ENCODE data around the gene SORCS1.

GRCh38 chr10:106637873-106638272, 526.6 kb downstream of the SORCS1 start:
- TF ChIP-seq CTCF (IDR thresholded peaks at IDR 0.05; ENCODE audit: low read length) (no peak), EZH2phosphoT487 (IDR thresholded peaks at IDR 0.05; ENCODE audit: low read length) (no peak)
